Measurements from ENCODE around the gene GRM1.

- TF ChIP-seq CTCF (IDR thresholded peaks at IDR 0.05; ENCODE audit: borderline replicate concordance, extremely low read depth, low read length, poor library complexity, severe bottlenecking) (no peak), EZH2 (IDR thresholded peaks at IDR 0.05; ENCODE audit: borderline replicate concordance, low read depth, low read length, severe bottlenecking) (no peak)
Measured at GRCh38 chr6:146211646-146212045, 182.8 kb downstream of the GRM1 start.

Measured in DND-41 (cell line).